Measurements from ENCODE around the gene CCKAR. TPM values are rescaled to one million over a fixed set of nuclear protein-coding genes. Genes with fewer than 3 reads are reported as not detected.
"Not testable (repeated sequence)": the region's sequence is repeated elsewhere in the genome, so short reads cannot be mapped to it uniquely, and the experiment has no call there.

Gene CCKAR, protein sequence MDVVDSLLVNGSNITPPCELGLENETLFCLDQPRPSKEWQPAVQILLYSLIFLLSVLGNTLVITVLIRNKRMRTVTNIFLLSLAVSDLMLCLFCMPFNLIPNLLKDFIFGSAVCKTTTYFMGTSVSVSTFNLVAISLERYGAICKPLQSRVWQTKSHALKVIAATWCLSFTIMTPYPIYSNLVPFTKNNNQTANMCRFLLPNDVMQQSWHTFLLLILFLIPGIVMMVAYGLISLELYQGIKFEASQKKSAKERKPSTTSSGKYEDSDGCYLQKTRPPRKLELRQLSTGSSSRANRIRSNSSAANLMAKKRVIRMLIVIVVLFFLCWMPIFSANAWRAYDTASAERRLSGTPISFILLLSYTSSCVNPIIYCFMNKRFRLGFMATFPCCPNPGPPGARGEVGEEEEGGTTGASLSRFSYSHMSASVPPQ
- not detected for polyA plus RNA-seq (ENCODE audit: insufficient read length in 3 of 3)
- long read RNA-seq, donor 1, result 0 reads
- long read RNA-seq, donor 2, result 0 reads
- long read RNA-seq, donor 3, result 0 reads
- long read RNA-seq, donor 4, result 0 reads
- long read RNA-seq, donor 5, result 0 reads
- long read RNA-seq, donor 6, result 0 reads
- long read RNA-seq, donor 7, result 0 reads
- long read RNA-seq, donor 8, result 0 reads
- long read RNA-seq, donor 9, result 0 reads
- long read RNA-seq, donor 10, result 0 reads
- long read RNA-seq, donor 11, result 0 reads
- long read RNA-seq, donor 12, result 0 reads
- long read RNA-seq, donor 13, result 0 reads
- long read RNA-seq, donor 14, result 0 reads
- long read RNA-seq, donor 15, result 0 reads
- long read RNA-seq, donor 16, result 0 reads

DNA sequence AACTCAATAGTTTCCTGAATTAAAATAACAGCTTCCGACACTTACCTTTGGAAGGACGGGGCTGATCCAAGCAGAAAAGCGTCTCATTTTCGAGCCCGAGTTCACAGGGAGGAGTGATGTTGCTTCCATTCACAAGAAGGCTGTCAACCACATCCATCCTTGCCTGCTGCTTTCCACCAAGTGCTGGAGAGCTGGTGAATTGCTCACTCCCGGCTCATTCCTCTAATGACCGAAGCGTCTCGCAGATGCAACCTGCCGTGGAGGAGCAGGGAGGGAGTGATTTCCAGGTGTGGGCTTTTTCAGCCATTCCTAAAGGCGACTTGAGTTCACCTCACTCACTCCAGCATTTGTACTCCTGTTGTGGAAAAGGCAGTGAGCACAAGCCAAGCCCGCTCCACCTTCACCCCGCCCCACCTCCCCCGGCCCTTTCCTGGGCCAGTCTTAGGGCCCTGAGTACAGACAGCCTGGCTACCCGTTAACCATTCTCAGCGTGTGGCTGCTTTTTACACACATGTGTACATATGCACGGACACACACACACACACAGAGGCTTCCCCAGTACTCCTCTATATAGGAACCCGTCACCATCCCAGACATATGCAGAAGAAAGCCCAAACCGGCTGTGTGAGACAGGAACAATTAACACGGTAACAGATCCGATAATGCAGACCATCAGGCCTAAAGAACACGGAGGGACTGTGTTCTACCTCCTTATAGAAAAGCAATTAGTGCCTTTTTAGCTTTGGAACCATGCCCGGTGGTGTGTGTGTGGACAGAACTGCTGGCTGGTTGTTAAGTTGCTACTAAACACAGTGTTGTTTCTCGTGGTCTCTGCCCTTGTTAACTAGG is at the start of gene CCKAR:
Gene CCKAR, minus strand, starts transcription at position 374 of the 849 bp plus-strand sequence. Its CDS starts 217 bp downstream, at position 157.
- DNase-seq, result no peak

DNA sequence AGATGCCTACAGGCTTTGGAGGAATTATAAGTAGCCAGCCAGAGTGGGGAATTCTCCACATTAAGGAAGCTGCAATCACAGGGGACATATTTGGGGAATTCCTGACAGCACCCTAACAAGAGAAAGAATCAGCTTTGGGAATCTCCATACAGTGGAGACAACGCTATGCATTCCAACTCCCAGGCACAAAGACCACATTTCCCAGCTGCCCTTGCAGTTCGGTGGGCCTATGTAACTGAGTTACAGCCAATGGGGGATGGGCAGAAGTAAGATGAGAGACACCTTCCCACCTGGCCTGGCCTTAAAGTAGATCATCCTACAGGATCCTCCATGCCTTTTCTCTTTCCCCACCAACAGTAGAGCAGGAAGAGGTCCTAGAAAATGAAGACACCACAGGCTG is 43.4 kb upstream of the CCKAR start:
- DNase-seq, result no peak

DNA sequence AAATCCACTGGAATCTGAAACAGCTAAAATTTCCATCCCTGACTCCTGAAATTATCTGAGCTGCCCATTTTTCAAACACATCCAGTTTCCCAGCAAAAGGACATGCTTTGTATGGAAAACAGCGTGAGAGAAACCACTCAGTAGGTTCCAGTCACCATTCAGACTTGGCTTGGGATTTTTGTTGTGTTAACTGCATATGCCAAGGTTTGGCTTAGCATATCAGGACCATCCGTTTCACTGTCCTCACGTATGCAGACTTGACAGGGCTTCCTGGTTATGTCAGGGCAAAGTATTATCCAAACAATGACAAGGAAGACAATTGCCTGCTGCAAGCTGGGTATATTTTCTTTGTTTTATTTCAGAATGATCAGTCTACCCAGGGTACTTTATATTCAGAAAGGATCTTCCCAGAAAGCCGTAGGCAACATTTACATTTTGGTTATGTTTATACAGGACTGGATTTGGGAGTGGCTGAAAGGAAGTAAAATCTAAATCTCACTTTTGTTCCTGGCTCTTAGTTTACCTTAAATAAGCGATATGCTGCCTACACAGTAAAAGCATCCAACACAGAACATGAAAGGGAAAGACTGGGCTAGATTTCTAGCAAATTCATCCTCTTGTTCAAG is 41.3 kb upstream of the CCKAR start:
- DNase-seq, result no peak

DNA sequence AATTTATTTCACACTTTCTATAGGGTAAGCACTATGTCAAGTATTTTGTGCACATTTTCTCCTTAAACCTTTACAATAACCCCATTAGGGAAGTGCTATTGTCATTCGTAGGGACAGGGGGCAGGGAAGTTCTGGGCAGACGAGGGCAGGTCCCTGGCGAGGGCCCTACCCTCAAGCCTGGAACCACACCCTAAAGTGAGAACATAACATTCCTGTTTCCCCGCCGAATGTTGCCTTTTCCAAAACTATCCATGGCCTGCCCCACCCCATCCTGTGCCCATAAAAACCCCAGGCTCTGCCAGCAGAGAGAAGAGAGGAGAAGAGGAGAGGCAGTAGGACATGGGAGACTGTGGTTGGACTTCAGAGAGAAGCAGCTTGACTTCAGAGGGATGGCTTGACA is 39.8 kb upstream of the CCKAR start:
- no peak for DNase-seq

DNA sequence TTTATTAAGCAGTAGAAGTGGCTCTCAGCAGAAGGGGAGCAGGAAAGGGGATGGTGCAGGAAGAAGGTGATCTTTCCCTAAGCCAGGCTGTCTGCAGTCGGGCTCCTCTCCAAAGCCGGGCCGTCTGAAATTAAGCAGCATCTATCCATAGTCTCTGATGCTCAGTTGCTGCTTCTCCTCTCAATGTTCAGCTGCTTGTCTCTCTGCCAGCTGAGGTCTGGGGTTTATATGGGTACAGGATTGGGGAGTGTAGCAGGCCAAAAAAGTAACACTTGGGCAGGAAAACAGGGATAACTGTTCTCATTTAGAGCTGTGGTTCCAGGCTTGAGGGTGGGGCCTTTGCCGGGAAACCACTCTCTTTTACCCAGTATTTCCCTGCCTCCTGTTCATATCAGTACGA is 39.2 kb upstream of the CCKAR start:
- DNase-seq, result no peak

DNA sequence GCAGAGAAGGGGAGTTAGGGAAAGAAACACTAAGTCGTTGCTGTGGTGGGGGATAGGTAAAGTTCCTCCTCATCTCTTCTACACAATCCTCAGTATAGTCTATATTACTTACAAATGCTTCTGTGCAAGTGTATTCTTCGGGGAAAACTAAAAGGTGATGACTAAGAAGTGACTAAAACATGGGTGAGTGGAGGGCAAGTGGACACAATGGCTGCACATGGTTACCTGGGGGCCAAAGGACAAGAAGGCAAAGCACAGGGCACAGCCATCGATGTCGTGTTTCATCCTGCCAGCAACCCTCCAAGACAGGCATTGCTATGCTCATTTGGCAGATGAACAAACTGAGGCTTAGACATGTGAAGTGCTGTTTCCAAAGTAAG is 35.5 kb upstream of the CCKAR start:
- no peak for DNase-seq

DNA sequence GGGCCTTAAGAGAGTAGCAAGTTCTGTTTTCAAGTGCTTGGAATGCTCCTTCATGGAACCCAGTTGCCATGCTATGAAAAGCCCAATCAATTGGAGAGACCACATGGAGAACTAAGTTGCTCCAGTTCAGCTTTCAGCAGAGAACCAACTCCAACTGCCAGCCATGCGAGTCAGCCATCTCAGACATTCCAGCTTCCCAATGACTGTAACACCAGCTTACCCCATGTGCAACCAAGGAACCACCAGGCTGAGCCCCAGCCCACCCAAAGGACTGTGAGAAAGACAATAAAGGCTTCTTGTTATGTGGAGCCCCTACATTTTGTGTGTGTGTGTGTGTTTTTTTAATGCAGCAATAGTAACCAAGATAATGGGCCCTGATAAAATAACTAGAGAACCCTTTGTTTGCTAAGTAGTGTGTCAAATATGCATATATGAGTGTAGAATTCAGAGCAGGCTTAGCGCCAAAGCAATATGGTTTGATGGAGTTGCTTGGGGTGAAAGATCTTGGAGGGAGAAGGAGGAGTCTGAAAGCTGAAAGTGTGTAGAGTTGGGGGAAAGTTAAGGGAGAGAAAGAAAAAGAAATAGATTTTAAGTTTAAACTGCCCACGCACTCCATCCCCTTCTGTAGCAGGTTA is 35.0 kb upstream of the CCKAR start:
- DNase-seq, result no peak

DNA sequence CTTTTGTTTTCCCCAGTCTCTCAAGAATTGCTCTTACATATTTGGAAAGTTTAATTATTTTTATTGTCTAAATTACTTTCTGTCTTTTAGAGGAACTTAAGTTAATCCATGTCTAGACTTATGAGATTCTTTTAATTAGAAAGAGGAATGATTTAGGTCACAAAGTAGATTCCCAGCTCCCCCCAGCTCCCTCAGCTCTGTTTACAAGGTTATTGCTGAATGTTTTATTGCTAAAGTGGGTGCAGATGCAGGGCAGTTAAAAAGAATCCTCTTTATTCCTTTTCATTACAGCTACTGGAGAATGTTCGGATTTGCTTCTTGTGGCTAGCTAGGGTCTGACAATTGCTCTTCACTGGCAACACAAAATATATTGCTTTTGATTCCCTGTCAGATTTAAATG is 33.7 kb upstream of the CCKAR start:
- no peak for DNase-seq

DNA sequence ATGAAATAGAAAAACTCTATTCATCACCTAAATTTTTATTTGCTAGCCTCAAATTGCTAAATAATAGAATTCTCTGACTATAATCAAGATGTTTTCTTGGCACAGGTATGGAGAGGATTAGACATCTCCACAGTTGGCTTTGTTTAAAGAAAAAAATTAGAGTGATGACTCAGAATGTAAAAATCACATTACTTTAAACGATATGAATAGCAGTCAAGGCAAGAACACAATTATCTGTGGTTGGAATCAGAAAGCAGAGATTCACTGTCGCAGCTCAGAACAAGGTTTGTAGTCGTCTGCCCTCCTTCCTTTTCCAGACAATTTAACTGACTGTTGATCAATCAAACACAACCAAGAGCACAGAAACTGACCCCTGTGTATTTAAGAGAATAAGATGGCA is 32.2 kb upstream of the CCKAR start:
- DNase-seq, result no peak

DNA sequence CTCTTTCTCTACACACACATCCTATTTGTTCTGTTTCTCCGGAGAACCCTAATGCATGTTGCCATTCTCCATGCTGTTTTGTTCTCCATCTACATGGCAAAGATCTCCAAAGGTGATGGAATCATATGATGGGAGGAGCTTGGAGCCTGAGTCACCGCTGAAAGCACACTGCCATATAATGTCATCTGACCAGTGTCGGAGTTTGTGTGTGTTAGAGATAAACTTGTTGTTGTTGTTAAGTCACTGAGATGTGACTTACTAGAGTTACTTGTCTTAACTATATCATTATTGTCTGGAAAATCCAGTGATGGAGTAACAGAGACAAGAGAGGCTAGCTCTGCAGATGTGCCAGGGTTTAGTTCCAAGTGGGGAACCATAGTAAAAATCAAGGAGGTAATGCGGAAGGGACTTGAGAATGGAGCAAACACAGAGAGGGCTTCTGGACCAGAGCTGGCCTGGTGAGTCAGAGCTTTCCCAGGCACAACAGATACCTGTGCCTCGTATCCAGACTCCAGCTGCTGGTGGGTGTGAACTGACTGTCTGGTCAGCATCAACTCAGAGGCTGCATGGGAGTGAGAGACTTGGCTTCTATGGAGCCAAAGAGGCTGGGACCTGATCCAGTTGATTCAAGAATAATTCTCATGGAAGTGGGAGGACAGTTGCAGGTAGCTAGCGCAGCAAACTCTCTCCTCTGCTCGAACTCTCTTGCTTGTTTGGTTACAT is 30.6 kb upstream of the CCKAR start:
- no peak for DNase-seq

DNA sequence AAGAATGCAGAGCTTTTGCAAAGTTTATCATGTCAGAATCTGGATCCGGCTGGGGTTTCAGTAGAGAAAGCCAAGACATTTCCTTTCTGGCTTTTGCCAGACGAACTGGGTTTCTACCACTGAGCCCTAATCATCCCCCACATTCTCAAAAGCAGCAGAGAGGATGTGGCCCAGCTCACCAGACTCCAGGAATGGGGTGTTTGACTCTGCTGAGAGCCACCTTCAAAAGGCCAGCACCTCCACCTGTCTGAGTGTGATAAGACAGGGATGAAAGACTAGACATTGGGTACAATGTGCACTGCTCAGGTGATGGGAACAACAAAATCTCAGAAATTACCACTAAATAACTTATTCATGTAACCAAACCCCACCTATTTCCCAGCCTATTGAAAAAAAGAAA is 25.7 kb upstream of the CCKAR start:
- no peak for DNase-seq

DNA sequence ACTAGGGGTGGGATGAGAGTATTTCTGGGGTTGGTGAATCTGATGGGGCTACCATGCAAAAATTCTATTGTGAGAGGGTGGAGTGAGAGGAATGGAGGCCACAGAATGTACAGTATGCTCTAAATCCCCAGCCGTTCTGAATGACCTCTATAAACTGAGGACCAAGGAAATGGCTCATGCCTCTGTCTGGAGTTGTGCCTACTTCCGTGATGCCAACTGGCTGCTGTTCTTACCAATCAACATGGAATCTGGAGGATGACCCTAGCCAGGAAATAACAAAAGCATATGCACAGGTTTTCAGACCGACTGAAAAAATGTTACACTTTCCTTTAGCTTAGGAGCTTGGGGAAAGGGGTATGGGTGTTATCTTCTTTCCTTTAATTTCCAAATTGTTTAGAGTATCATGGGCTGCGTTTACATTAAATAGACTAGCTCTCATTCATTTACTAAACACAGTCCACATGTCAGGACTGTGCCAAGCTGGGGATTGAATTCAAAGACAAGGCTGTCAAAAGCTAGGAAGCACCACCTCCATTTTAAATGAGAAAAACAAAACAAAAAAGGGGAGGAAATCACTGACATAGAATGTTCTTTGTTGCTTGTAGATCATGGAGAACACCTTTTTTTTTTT is 20.2 kb upstream of the CCKAR start:
- no peak for DNase-seq

DNA sequence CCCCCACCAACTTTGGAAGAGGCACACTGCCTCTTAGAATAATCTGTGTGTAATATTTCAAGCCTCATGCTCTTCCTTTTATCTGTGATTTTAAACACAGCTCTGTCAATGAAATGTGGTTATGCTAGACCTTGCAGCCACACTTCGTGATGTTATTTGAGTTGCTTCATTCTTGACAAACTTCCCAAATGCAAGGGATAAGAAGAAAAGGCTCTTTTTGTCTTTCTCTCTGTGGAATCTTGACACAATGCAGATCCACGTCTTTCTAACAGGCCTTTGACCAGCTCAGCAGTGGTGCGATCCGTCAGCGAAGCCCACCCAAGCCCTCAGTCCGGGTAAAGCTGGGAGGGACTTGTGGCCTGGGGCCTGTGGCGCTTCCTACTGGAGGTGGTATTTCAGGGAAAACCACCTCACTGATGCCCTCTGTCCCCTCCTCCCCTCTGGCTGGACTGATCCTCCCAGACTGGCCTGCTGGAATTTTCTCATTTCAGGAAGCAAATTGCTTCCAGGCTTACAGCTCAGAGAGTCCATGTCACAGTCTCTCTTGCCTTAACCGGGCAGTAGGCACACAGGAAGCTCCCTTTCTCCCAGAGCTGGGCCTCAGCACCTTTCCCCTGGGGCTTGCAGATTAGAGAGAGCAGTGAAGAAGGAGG is 19.5 kb upstream of the CCKAR start:
- DNase-seq, result no peak

DNA sequence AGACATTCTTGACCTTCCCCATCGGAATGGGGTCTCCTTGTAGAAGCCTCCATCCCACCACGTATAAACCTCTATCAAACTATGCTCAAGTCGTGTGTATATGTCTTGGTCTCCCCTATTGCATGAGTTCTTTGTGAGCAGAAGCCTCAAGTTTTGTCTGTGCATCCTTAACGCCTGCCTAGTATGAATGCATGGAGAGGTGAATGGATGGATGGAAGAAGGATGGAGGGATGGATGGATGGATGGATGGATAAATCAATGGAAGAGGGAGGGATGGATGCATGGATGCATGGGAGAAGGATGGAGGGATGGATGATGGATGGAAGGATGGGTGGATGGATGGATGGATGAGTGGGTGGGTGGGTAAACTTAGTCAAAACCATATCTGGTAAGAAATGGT is 17.0 kb upstream of the CCKAR start:
- DNase-seq, result no peak

DNA sequence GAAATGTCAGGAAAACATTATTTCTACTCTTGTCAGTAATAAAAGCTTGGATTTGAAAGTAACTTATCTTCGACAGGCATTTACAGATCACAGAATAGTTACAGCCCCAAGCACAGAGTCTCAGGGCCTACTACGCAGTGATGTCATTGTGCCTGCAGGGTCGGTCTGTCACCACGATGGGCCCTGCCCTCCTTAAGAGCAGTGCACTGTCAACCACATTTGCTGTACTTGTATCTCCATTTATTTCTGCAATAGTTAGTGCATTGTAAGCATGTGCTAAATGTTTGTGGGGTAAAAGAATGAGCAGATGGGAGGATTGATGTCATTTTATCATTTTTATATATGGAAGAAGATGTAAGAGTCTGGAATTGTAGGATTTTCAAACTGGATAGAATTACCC is 13.6 kb upstream of the CCKAR start:
- DNase-seq, result no peak

DNA sequence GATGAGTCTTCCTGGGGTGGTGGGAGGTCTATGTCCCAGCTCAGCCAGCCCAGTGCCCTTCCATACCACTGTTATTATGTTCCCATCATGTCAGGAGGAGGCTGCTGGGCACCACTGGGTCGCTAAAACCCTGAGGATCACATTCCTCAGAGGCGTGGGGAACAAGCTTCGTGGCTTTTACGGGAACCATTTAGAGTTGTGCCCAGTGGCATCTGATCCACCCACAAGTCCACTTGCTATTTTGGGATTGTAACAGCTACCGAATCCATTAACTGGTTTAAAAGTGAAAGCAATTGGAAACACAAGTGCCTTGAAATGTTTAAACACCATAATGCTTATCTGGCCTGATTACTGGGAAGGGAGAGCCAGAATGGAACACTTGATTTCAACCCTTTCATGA is 13.1 kb upstream of the CCKAR start:
- no peak for DNase-seq

DNA sequence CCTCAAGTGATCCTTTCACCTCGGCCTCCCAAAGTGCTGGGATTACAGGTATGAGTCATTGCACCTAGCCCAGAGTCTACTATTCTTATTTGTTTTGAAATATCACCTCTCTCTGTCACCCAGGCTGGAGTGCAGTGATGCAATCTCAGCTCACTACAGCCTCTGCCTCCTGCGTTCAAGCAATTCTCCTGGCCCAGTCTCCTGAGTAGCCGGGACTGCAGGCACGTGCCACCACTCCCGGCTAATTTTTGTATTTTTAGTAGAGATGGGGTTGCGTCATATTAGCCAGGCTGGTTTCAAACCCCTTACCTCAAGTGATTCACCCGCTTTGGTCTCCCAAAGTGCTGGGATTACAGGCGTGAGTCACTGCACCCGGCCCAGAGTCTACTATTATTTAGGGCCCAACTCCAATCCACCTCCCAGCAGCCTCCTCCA is 10.3 kb upstream of the CCKAR start:
- not testable (repeated sequence) for DNase-seq

DNA sequence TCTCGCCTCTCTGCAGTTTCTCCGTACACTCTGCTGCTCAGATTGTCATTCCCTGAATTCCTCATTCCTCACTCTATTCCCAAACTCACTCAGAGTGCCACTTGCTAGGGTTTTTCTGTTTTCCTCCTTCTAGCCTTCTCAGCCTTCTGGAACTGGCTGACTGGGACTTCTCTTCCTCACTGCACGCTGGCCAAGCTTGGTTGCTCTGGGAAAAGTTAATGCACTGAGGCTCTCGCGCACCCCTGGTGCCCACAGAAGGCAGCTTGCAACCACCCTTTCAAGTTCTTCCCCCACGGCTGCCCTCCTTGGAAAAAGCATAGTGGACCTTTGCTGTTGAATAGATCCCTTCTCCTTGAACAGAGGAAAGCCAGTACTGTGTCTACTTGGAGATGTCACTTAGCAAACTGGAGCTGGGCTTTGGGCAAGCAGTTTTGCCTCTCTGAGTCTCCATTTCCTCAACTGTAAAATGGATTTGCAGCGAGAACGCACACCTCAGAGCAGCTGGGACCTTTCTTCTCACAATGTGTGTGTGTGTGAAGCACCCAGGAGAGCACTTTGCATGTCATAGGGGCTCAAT is 6.0 kb upstream of the CCKAR start:
- DNase-seq, result no peak

DNA sequence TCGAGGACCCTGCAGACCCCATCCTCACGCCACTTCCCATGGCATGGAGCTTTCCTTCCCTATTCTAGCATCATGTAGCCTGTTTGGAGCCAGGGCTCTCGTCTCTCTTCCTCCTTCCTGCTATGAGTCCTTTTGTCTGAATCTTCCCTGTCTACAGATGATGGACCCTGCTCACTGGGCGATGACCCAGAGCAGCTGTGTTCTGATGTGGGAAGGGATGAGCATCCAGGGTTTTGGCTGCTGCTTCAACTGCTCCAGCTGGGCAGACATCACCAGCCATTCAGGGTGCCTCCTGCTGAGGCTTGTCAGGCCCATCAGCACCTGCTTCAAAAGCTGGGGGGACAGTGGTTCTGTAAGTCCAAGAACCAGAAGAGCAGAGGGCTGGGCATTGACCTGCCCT is 3.2 kb upstream of the CCKAR start:
- no peak for DNase-seq
